HEK293 (cell line): ENCODE measurements around the gene MINDY1.

Experiments
- CTCF ChIP-seq: fragments of 450-650 bp; formaldehyde crosslinking; IDR thresholded peaks from 2 replicates; pipeline ENCODE4 v1.5.1; 2016; ENCODE audit warnings: missing biosample characterization, missing genetic modification characterization
- MEIS1 ChIP-seq: sonication (generic); formaldehyde crosslinking; IDR thresholded peaks from 2 replicates; pipeline ENCODE4 v1.8.1; 2022; ENCODE audit warnings: missing genetic modification reagents, mild to moderate bottlenecking, borderline replicate concordance
- PBX3 ChIP-seq: sonication (generic); formaldehyde crosslinking; IDR thresholded peaks from 2 replicates; pipeline ENCODE4 v1.8.1; 2022; ENCODE audit warnings: mild to moderate bottlenecking, moderate library complexity, missing genetic modification reagents
- REST ChIP-seq: fragments of 450-650 bp; formaldehyde crosslinking; IDR thresholded peaks from 2 replicates; pipeline ENCODE4 v1.5.1; 2016; ENCODE audit warnings: missing biosample characterization, missing genetic modification characterization
- ZBTB49 ChIP-seq: fragments of 450-650 bp; formaldehyde crosslinking; IDR thresholded peaks from 2 replicates; pipeline ENCODE4 v1.5.1; 2016; ENCODE audit warnings: missing biosample characterization, missing genetic modification characterization, low read depth

- TF ChIP-seq ZBTB49 (tag by site-specific recombination), result no peak
- TF ChIP-seq PBX3 (CRISPR knock-in tag), result no peak
- TF ChIP-seq CTCF (tag by site-specific recombination), result no peak
- TF ChIP-seq MEIS1, result no peak
- no peak for TF ChIP-seq REST (tag by site-specific recombination)
Measured at GRCh38 chr1:150995460-150995859, 11.2 kb downstream of the MINDY1 start.
